NOMO-1 treated with DMSO at 0.1 percent for 48 hours (cell line): ENCODE data around the gene KLHDC7B.

Experiments used
- DNase-seq: peaks from one replicate; lab custom pipeline; 2025; ENCODE audit not compliant: unreplicated experiment; lab: John Stamatoyannopoulos, UW

The KLHDC7B gene

DNA sequence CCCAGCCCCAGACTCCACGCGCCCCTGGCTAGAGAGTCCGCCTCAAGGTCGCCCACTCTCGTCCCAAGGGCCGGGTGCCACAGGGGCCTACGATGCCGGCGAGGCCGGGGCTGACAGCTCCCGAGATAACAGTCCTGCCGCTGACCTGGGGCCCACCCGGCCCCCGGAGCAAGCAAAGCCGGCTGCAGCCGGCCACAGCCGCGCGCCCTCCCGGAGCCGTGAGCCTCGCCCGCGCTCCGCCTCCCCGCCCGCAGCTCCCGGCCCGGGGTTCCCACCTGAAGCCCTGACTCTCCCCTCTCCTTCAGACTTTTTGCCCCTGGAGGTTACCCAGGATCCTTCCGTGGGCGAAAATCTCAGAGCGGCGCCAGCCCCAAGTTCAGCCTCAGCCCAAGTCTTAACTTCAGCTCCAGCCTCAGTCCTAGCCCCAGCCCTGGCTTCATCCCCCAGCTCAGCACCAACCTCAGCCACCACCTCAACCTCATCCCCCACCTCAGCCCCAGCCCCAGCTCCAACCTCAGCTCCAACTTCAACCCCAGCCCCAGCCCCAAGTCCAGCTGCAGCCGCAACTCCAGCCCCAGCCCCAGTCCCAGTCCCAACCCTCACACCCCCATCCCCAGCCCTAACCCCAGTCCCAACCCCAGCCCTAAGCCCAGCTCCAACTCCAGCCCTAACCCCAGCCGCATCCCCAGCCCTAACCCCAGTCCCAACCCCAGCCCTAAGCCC is 1.7 kb downstream of the KLHDC7B start:
- no peak for DNase-seq

- no peak for DNase-seq
Observed at GRCh38 chr22:50548040-50548920, 2.6 kb downstream of the KLHDC7B start.

GRCh38 chr22:50548921-50549790 is 3.5 kb downstream of the KLHDC7B start:
- DNase-seq = no peak

GRCh38 chr22:50550395-50550794 is 4.7 kb downstream of the KLHDC7B start:
- no peak for DNase-seq

DNA sequence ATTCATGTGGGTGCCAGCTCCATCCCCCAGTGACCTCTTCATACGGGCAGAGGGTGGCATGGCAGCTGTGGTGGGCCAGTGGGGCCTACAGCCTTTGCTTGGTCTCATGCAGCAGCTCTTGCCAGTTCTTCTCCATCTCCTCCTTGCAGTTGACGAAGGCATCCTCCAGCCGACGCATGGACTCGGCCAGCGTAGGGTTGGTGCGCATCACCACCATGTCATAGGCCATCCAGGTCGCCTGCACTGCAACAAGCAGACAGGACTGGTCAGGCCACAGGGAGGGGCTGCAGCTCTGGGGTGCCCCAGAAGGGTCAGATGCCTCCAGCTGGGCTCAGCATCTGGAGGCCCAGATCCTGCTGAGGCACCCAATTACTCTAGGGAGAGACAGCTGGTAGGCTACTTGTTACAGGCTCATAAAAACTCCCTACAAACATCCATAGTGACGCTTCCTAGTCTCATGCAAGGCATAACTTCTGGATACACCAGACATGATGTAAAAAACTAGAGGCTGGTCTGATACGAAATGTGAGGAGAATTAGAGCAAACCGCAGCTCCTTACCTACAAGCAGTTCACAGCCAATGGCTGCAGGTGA is 5.6 kb downstream of the KLHDC7B start:
- DNase-seq = no peak

- no peak for DNase-seq
Observed at GRCh38 chr22:50553310-50553709, 7.6 kb downstream of the KLHDC7B start.

DNA sequence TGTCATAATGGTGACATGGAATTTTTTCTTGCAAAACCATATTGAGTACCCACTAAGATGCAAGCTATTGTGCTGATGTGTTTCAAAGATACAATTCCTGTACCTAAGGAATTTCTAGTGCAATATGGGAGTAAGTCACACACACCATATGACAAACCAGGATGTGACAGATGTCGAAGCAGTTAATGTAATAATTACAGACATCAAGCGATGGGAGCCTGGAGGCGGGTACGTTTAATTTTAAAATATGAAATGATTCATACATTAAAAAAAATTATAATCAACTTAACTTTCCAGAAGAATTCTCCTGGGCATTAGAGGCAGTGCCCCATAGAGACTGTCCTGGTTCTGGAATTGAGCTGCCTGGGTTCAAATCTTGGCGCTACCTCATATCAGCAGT is 11.0 kb downstream of the KLHDC7B start:
- no peak for DNase-seq

DNA sequence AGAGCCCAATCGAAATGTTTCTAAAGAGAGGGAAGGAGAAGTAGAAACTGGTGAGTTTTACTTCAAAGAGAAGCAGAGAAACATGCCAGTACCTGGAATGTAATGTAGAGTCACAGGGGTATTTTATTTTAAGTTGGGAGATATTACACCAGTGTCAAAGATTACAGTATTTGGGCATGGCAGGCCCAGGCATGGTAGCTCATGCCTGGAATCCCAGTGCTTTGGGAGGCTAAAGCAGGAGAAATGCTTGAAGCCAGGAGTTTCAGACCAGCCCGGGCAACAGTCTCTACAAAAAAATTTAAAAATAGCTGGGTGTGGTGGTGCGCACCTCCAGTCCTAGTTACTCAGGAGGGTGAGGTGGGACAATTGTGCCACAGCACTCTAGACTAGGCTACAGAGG is 14.3 kb downstream of the KLHDC7B start:
- no peak for DNase-seq

- no peak for DNase-seq
Observed at GRCh38 chr22:50561401-50562358, 16.0 kb downstream of the KLHDC7B start.

DNA sequence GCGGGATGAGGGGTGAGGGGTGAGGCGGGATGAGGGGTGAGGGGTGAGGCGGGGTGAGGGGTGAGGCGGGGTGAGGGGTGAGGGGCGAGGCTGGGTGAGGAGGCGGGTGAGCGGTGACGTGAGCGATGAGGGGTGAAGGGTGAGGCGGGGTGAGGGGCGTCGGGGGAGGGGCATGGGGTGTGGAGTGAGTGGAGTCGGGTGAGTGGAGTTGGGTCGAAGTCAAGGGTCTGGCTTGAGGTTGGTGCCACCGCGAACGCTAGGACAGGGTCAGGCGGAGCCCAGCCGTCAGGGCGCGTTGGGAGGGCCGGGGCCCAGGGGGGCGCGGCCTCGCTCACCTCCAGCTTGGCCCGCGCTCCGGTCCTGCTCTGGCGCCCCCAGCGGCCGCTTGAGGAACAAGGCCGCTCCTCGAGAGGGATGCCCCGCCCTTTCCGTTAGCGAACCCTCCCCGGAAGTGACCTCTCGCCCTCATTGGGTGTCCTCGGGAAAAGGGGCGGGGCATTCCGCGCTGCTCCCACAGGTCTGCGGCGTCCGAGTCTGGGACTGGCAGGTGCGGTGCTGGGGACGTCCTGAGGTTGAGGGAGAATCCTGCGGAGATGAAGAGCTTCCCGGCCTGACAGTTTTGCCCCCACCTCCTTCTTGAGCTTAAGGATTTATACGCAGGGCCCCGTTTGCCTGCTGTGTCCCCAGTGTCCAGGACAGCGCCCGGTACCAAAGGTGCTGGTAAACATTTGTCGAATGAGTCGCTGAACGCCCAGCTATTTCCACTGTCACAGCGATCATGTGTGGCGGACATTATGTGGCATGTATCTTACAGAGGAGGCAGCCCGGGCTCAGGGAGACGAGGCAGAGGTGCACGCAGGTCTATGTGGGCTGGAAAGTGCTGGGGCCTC is 17.1 kb downstream of the KLHDC7B start, which contains the start of gene SYCE3:
Gene SYCE3 (minus strand): TSS at position 397 of the 890 bp plus-strand sequence. CDS start 6,514 bp downstream, outside the sequence.
- DNase-seq = peak; percentile 95

GRCh38 chr22:50563413-50564160 is 17.9 kb downstream of the KLHDC7B start:
- no peak for DNase-seq

DNA sequence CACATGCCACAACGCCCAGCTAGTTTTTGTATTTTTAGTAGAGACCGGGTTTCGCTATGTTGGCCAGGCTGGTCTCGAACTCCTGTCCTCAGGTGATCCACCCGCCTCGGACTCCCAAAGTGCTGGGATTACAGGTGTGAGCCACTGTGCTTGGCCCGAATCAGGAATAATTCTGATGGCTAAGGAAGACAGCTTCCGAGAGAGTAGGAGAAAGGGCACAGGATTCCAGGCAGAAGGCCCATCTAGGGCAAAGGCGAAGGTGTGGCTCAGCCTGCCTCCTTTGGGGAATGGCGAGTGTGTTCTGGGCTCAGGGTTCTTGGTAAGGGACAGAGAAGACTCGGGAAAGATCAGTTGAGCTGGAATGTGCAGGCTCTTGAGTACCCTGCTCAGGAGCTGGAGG is 18.6 kb downstream of the KLHDC7B start:
- DNase-seq = no peak

DNA sequence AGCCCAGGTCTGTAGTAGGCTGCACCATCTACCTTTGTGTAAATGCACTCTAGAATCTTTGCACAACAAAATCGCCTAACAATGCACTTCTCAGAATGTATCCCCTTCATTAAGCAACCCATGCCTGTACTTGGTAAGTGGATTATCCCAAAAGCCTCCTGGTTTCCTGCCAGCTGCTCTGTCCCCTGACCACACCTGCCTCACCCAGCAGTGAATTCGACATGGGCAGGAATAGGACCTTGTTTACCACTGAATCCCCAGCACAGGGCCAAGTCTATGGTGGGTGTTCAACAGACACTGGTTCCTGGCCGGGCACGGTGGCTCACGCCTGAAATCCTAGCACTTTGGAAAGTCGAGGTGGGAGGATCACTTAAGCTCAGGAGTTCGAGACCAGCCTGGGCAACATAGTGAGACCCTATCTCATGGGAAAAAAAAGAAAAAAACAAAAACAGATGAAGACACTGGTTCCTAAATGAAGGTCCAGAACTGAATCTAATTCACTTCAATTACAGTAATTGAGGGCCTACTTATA is 22.1 kb downstream of the KLHDC7B start:
- no peak for DNase-seq

- no peak for DNase-seq
Observed at GRCh38 chr22:50568626-50569025, 22.9 kb downstream of the KLHDC7B start.

DNA sequence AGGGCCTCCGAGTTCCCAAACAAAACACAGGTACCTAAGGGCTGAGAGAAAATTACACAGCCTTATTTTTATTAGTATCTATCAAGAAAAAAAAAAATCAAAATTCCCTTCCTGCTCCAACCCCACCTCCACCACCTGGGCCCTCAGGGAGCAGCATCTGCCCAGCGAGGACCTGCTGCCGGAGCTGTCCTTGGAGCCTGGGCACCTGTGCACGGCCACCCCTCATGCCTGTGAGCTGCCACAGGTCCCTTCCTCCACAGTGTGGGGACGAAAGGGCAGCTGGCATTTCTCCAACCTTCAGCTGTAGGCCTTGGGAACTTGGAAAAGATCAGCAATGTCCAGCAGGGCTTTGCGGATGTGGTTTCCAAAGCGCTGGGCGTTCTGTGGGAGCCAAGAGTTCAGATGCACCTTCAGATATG is 23.4 kb downstream of the KLHDC7B start:
- DNase-seq = no peak

GRCh38 chr22:50569896-50570535 is 24.3 kb downstream of the KLHDC7B start:
- no peak for DNase-seq

- no peak for DNase-seq
Observed at GRCh38 chr22:50570861-50571260, 25.2 kb downstream of the KLHDC7B start.
